H1 (cell line): ENCODE data around the gene CNGB1.
A peak's percentile ranks its signal among the peaks of the same experiment; 100 is the strongest.

Experiments
- CEBPB ChIP-seq: IDR thresholded peaks from 2 replicates; pipeline ENCODE4 v1.6.1; 2012; ENCODE audit warnings: low read depth, low read length
- EP300 ChIP-seq, 2 experiments: IDR thresholded peaks; 1 replicate in 1 of 2; 2 replicates in 1 of 2; pipeline ENCODE4 v1.6.1; 2011 to 2012; ENCODE audit warnings: low read depth in 2 of 2, low read length in 2 of 2, mild to moderate bottlenecking in 2 of 2, borderline replicate concordance in 1 of 2, inconsistent platforms in 1 of 2, moderate library complexity in 1 of 2
- EZH2 ChIP-seq: fragments of 200-600 bp; sonication (generic); IDR thresholded peaks from 2 replicates; pipeline ENCODE4 v1.7.1; 2012; ENCODE audit warnings: low read depth, mild to moderate bottlenecking, moderate library complexity, low read length, inconsistent platforms; ENCODE audit not compliant: severe bottlenecking
- GABPA ChIP-seq: IDR thresholded peaks from 2 replicates; pipeline ENCODE4 v1.6.1; 2011; ENCODE audit warnings: mild to moderate bottlenecking, low read length, moderate library complexity, borderline replicate concordance; ENCODE audit not compliant: insufficient read depth
- HDAC6 ChIP-seq: IDR thresholded peaks from one replicate; pipeline ENCODE4 v1.7.1; 2012; ENCODE audit warnings: low read depth, mild to moderate bottlenecking, inconsistent platforms, low read length, moderate library complexity
- JUN ChIP-seq: IDR thresholded peaks from 2 replicates; pipeline ENCODE4 v1.6.1; 2011; ENCODE audit warnings: low read depth, mild to moderate bottlenecking, improper control_type of control experiment, low read length
- JUND ChIP-seq: IDR thresholded peaks from 2 replicates; pipeline ENCODE4 v1.6.1; 2011; ENCODE audit warnings: mild to moderate bottlenecking, improper control_type of control experiment, low read length
- POLR2A ChIP-seq, 2 experiments: IDR thresholded peaks; 1 replicate in 1 of 2; 2 replicates in 1 of 2; pipeline ENCODE4 v1.6.1; 2011; ENCODE audit warnings: low read depth in 2 of 2, low read length in 2 of 2, mild to moderate bottlenecking in 2 of 2; ENCODE audit errors: control extremely low read depth in 1 of 2
- RAD21 ChIP-seq, 2 experiments: IDR thresholded peaks in 1 of 2; conservative IDR thresholded peaks in 1 of 2; 2 replicates each; pipeline ENCODE4 v1.6.1; 2011; ENCODE audit warnings: low read depth in 2 of 2, low read length in 2 of 2, improper control_type of control experiment in 1 of 2, inconsistent platforms in 1 of 2, mild to moderate bottlenecking in 1 of 2, moderate library complexity in 1 of 2
- RNF2 ChIP-seq: fragments of 200-900, 300-1000 bp; sonication (generic); IDR thresholded peaks from 2 replicates; pipeline ENCODE4 v1.7.1; 2016; ENCODE audit warnings: borderline replicate concordance, low read depth, mild to moderate bottlenecking, antibody characterized with exemption, low read length; ENCODE audit not compliant: poor library complexity, severe bottlenecking; ENCODE audit errors: missing control alignments
- TF ChIP-seq, protein P1 (sequence below), 3 experiments: IDR thresholded peaks; 1 replicate in 2 of 3; 2 replicates in 1 of 3; pipeline versions ENCODE4 v1.5.1 to v1.6.1; 2011; ENCODE audit warnings: low read length in 3 of 3, mild to moderate bottlenecking in 3 of 3, inconsistent platforms in 2 of 3, low read depth in 1 of 3, moderate library complexity in 1 of 3; ENCODE audit not compliant: insufficient read depth in 1 of 3; ENCODE audit errors: control extremely low read depth in 1 of 3
- TF ChIP-seq, protein P2 (sequence below): IDR thresholded peaks from 2 replicates; pipeline ENCODE4 v1.6.1; 2011; ENCODE audit warnings: low read length, improper control_type of control experiment

DNA sequence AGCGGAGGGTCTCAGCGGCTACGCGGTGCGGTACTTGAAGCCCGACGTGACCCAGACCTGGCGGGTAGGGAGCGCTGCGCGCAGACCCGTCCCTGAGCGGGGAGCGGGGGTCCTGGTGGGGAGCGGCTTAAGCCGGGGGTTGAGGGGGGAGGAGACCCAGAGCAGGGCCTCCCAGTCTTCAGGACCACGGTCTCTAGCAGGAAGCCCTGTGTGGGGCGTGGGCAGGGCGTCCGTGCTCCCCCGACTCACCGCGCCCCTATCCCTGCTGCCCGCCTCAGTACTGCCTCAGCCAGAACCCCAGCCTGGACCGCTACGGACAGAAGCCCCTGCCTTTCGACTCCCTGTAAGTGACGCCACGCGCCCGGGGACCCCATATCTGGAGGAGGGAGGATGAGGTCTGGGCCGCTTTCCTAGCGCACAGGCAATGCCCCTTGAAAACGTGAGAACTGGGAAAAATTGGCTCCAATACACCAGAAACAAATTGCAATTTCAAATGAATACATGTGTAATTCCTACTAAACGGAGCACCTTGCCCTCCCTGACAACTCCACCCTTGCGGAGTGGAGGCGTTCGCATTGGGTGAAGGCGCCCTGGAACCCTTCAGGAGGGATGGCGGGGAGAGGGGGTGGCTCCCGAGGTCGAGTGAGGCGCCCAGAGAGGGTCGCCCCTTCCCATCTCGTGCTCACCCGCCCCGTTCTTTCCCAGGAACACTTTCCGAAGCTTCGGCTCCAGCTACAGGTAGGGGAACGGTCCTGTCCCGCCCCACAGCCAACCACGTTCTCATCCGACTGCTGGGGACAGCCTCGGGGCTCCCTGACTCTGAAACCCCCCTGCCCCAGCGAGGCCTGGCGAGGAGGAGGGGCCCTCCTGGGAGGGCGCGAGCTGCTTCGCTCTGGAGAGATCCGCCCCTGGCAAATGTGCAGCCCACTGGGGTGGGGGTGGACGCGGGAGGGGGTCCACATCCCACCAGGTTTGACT lies 14.6 kb upstream of the CNGB1 start:
- TF ChIP-seq, protein P1, sequence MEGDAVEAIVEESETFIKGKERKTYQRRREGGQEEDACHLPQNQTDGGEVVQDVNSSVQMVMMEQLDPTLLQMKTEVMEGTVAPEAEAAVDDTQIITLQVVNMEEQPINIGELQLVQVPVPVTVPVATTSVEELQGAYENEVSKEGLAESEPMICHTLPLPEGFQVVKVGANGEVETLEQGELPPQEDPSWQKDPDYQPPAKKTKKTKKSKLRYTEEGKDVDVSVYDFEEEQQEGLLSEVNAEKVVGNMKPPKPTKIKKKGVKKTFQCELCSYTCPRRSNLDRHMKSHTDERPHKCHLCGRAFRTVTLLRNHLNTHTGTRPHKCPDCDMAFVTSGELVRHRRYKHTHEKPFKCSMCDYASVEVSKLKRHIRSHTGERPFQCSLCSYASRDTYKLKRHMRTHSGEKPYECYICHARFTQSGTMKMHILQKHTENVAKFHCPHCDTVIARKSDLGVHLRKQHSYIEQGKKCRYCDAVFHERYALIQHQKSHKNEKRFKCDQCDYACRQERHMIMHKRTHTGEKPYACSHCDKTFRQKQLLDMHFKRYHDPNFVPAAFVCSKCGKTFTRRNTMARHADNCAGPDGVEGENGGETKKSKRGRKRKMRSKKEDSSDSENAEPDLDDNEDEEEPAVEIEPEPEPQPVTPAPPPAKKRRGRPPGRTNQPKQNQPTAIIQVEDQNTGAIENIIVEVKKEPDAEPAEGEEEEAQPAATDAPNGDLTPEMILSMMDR (IDR thresholded peaks at IDR 0.05; ENCODE audit: control extremely low read depth in 1 of 3, insufficient read depth in 1 of 3, low read depth in 1 of 3, low read length in 3 of 3) = no peak
- TF ChIP-seq JUN (no peak), EP300 (IDR thresholded peaks at IDR 0.05; ENCODE audit: borderline replicate concordance in 1 of 2, low read depth in 2 of 2, low read length in 2 of 2) (no peak), RAD21 (IDR thresholded peaks at IDR 0.05 in 1 of 2, conservative IDR thresholded peaks at IDR 0.05 in 1 of 2; ENCODE audit: low read depth in 2 of 2, low read length in 2 of 2) (no peak), GABPA (no peak), RNF2 (no peak), EZH2 (peak; percentile 31), CEBPB (no peak), JUND (no peak), POLR2A (IDR thresholded peaks at IDR 0.05; ENCODE audit: control extremely low read depth in 1 of 2, low read depth in 2 of 2, low read length in 2 of 2) (no peak), HDAC6 (no peak)
- TF ChIP-seq, protein P2, sequence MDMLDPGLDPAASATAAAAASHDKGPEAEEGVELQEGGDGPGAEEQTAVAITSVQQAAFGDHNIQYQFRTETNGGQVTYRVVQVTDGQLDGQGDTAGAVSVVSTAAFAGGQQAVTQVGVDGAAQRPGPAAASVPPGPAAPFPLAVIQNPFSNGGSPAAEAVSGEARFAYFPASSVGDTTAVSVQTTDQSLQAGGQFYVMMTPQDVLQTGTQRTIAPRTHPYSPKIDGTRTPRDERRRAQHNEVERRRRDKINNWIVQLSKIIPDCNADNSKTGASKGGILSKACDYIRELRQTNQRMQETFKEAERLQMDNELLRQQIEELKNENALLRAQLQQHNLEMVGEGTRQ = no peak
